ENCODE results near the gene UBE2M.
"Not testable (repeated sequence)": the region's sequence is repeated elsewhere in the genome, so short reads cannot be mapped to it uniquely, and the experiment has no call there.

The UBE2M gene

GRCh38 chr19:58558066-58558622, at the start of gene UBE2M:
TSS of gene UBE2M (minus strand) at chr19:58558611. CDS start at chr19:58558381, 230 bp downstream.
- peaks cover 28% of the 10 kb centered on the region for H3K27me3 ChIP-seq
- H3K9me3 ChIP-seq = no peaks in the 10 kb centered on the region
- H3K4me1 ChIP-seq (ENCODE audit: control insufficient read depth in 1 of 2, insufficient read depth in 1 of 2, low read depth in 1 of 2, low read length in 1 of 2) = peaks cover 62 to 69% of the 10 kb centered on the region in 2 experiments
- H3K36me3 ChIP-seq = peaks cover 30% of the 10 kb centered on the region
- no peak for TF ChIP-seq CTCF (IDR thresholded peaks at IDR 0.05)
- H3K4me3 ChIP-seq (ENCODE audit: low read depth in 1 of 2, low read length in 1 of 2) = peak within 1 kb of the TSS; percentile 67 to 91
- peak within 1 kb of the TSS; percentile 100 for H3K27ac ChIP-seq

GRCh38 chr19:58607213-58607612, 48.8 kb upstream of the UBE2M start:
- not testable (repeated sequence) for H3K27me3 ChIP-seq; H3K27ac ChIP-seq; H3K9me3 ChIP-seq; H3K4me1 ChIP-seq (ENCODE audit: control insufficient read depth in 1 of 2, insufficient read depth in 1 of 2, low read depth in 1 of 2, low read length in 1 of 2); H3K36me3 ChIP-seq; H3K4me3 ChIP-seq (ENCODE audit: low read depth in 1 of 2, low read length in 1 of 2)

GRCh38 chr19:58606251-58606896, 48.0 kb upstream of the UBE2M start:
- H3K27me3 ChIP-seq; H3K9me3 ChIP-seq; H3K36me3 ChIP-seq; H3K4me1 ChIP-seq (ENCODE audit: control insufficient read depth in 1 of 2, insufficient read depth in 1 of 2, low read depth in 1 of 2, low read length in 1 of 2); H3K27ac ChIP-seq; H3K4me3 ChIP-seq (ENCODE audit: low read depth in 1 of 2, low read length in 1 of 2): not testable (repeated sequence)
- peak; percentile 34 for TF ChIP-seq CTCF (IDR thresholded peaks at IDR 0.05)

GRCh38 chr19:58586133-58586765, 27.8 kb upstream of the UBE2M start:
- peaks cover 0 to 2% of the 10 kb centered on the region in 2 experiments for H3K4me1 ChIP-seq (ENCODE audit: control insufficient read depth in 1 of 2, insufficient read depth in 1 of 2, low read depth in 1 of 2, low read length in 1 of 2)
- peaks cover 30% of the 10 kb centered on the region for H3K36me3 ChIP-seq
- no peak overlapping the region for H3K4me3 ChIP-seq (ENCODE audit: low read depth in 1 of 2, low read length in 1 of 2)
- no peak overlapping the region for H3K27ac ChIP-seq
- H3K9me3 ChIP-seq = no peaks in the 10 kb centered on the region
- H3K27me3 ChIP-seq = no peaks in the 10 kb centered on the region
- no peak for TF ChIP-seq CTCF (IDR thresholded peaks at IDR 0.05)

GRCh38 chr19:58585442-58586132, 27.2 kb upstream of the UBE2M start:
- H3K4me1 ChIP-seq (ENCODE audit: control insufficient read depth in 1 of 2, insufficient read depth in 1 of 2, low read depth in 1 of 2, low read length in 1 of 2) = peaks cover 3 to 7% of the 10 kb centered on the region in 2 experiments
- no peaks in the 10 kb centered on the region for H3K27me3 ChIP-seq
- no peak overlapping the region for H3K27ac ChIP-seq
- H3K36me3 ChIP-seq = peaks cover 30% of the 10 kb centered on the region
- H3K9me3 ChIP-seq = no peaks in the 10 kb centered on the region
- no peak for TF ChIP-seq CTCF (IDR thresholded peaks at IDR 0.05)
- no peak overlapping the region for H3K4me3 ChIP-seq (ENCODE audit: low read depth in 1 of 2, low read length in 1 of 2)
